Measurements from ENCODE around the gene C10orf105. TPM values are rescaled to one million over a fixed set of nuclear protein-coding genes. Genes with fewer than 3 reads are reported as not detected.

C10orf105 gene
- total RNA-seq, 2 experiments from 2014 or later, result 0.17 to 0.30 TPM

- Mint-ChIP-seq H3K27me3 (no peaks in the 10 kb centered on the region), H3K27ac (peak overlapping the region; percentile 93), H3K36me3 (peaks cover 42% of the 10 kb centered on the region), H3K9me3 (no peaks in the 10 kb centered on the region), H3K4me1 (peaks cover 79% of the 10 kb centered on the region), H3K4me3 (peak overlapping the region; percentile 76)
- no peak for DNase-seq
- POLR2A ChIA-PET, result interaction anchor here (1.1 to 14.9 kb wide), 10 partner anchors 8 to 94 kb away, joined by 3 to 341 read pairs (median 10); partner anchors contain the start of genes PSAP and VSIR
- peak; percentile 55 for ATAC-seq (ENCODE audit: low read depth)
Measured at GRCh38 chr10:71756311-71757191, 37.0 kb upstream of the C10orf105 start.

- Mint-ChIP-seq H3K4me3 (no peak overlapping the region), H3K27me3 (no peaks in the 10 kb centered on the region), H3K9me3 (no peaks in the 10 kb centered on the region), H3K36me3 (peaks cover 41% of the 10 kb centered on the region), H3K27ac (peak overlapping the region; percentile 43), H3K4me1 (peaks cover 78% of the 10 kb centered on the region)
- ATAC-seq (ENCODE audit: low read depth) (no peak), DNase-seq (no peak)
- POLR2A ChIA-PET, result interaction anchor here (1.0 to 14.9 kb wide), 6 partner anchors 9 to 56 kb away, joined by 3 to 341 read pairs (median 14); partner anchors contain the start of gene VSIR
Measured at GRCh38 chr10:71755179-71755879, 35.8 kb upstream of the C10orf105 start.

- DNase-seq, result no peak
- H3K27ac Mint-ChIP-seq, result peak overlapping the region; percentile 91
- H3K9me3 Mint-ChIP-seq, result no peaks in the 10 kb centered on the region
- POLR2A ChIA-PET, result interaction anchor here (1.0 to 14.9 kb wide), 3 partner anchors 15 to 28 kb away, joined by 3 to 341 read pairs (median 25); partner anchors contain the start of gene VSIR
- no peak for ATAC-seq (ENCODE audit: low read depth)
- H3K4me1 Mint-ChIP-seq, result peaks cover 84% of the 10 kb centered on the region
- H3K27me3 Mint-ChIP-seq, result no peaks in the 10 kb centered on the region
- peaks cover 41% of the 10 kb centered on the region for H3K36me3 Mint-ChIP-seq
- no peak overlapping the region for H3K4me3 Mint-ChIP-seq
Measured at GRCh38 chr10:71754562-71754961, 35.0 kb upstream of the C10orf105 start.

- peak overlapping the region; percentile 91 for H3K27ac Mint-ChIP-seq
- peak overlapping the region; percentile 14 for H3K4me3 Mint-ChIP-seq
- H3K36me3 Mint-ChIP-seq, result peaks cover 41% of the 10 kb centered on the region
- POLR2A ChIA-PET, result interaction anchor here (14.9 kb wide), 1 partner anchor 15 kb away, joined by 341 read pairs; the partner anchor contains the start of gene VSIR
- no peaks in the 10 kb centered on the region for H3K27me3 Mint-ChIP-seq
- H3K9me3 Mint-ChIP-seq, result no peaks in the 10 kb centered on the region
- ATAC-seq (ENCODE audit: low read depth) (no peak), DNase-seq (no peak)
- H3K4me1 Mint-ChIP-seq, result peaks cover 87% of the 10 kb centered on the region
Measured at GRCh38 chr10:71753960-71754505, 34.5 kb upstream of the C10orf105 start.

GRCh38 chr10:71753091-71753959 is 33.7 kb upstream of the C10orf105 start:
- DNase-seq, result no peak

GRCh38 chr10:71752391-71753090 is 33.0 kb upstream of the C10orf105 start:
- peak overlapping the region; percentile 62 for H3K4me3 Mint-ChIP-seq
- no peaks in the 10 kb centered on the region for H3K27me3 Mint-ChIP-seq
- H3K4me1 Mint-ChIP-seq, result peaks cover 91% of the 10 kb centered on the region

More at GRCh38 chr10:71753091-71753959, 33.7 kb upstream of the C10orf105 start:
- H3K4me3 Mint-ChIP-seq, result peak overlapping the region; percentile 53
- peaks cover 91% of the 10 kb centered on the region for H3K4me1 Mint-ChIP-seq
- H3K36me3 Mint-ChIP-seq, result peaks cover 38% of the 10 kb centered on the region
- H3K27me3 Mint-ChIP-seq, result no peaks in the 10 kb centered on the region
- H3K27ac Mint-ChIP-seq, result peak overlapping the region; percentile 91
- no peaks in the 10 kb centered on the region for H3K9me3 Mint-ChIP-seq
- POLR2A ChIA-PET, result interaction anchor here (1.1 to 14.9 kb wide), 6 partner anchors 11 to 59 kb away, joined by 3 to 341 read pairs (median 5); partner anchors contain the start of gene VSIR
- ATAC-seq (ENCODE audit: low read depth), result no peak

GRCh38 chr10:71751515-71752224 is 32.1 kb upstream of the C10orf105 start:
- Mint-ChIP-seq H3K9me3 (no peaks in the 10 kb centered on the region), H3K36me3 (peaks cover 35% of the 10 kb centered on the region), H3K27ac (peak overlapping the region; percentile 91), H3K4me3 (peak overlapping the region; percentile 62), H3K4me1 (peaks cover 91% of the 10 kb centered on the region), H3K27me3 (no peaks in the 10 kb centered on the region)
- POLR2A ChIA-PET, result interaction anchor here (0.9 to 14.9 kb wide), 8 partner anchors 9 to 61 kb away, joined by 3 to 341 read pairs (median 4); partner anchors contain the start of gene VSIR
- DNase-seq (no peak), ATAC-seq (ENCODE audit: low read depth) (no peak)

More at GRCh38 chr10:71752391-71753090, 33.0 kb upstream of the C10orf105 start:
- no peaks in the 10 kb centered on the region for H3K9me3 Mint-ChIP-seq
- peak; percentile 19 for ATAC-seq (ENCODE audit: low read depth)
- H3K36me3 Mint-ChIP-seq, result peaks cover 35% of the 10 kb centered on the region
- peak; percentile 62 for DNase-seq
- POLR2A ChIA-PET, result interaction anchor here (1.1 to 14.9 kb wide), 7 partner anchors 10 to 60 kb away, joined by 3 to 341 read pairs (median 4); partner anchors contain the start of gene VSIR
- H3K27ac Mint-ChIP-seq, result peak overlapping the region; percentile 91

GRCh38 chr10:71750986-71751385 is 31.4 kb upstream of the C10orf105 start:
- no peaks in the 10 kb centered on the region for H3K27me3 Mint-ChIP-seq
- H3K36me3 Mint-ChIP-seq, result peaks cover 33% of the 10 kb centered on the region
- no peak for DNase-seq
- no peaks in the 10 kb centered on the region for H3K9me3 Mint-ChIP-seq
- H3K27ac Mint-ChIP-seq, result peak overlapping the region; percentile 97
- POLR2A ChIA-PET, result interaction anchor here (0.9 to 14.9 kb wide), 4 partner anchors 9 to 22 kb away, joined by 3 to 341 read pairs (median 4); partner anchors contain the start of gene VSIR
- no peak for ATAC-seq (ENCODE audit: low read depth)
- peaks cover 91% of the 10 kb centered on the region for H3K4me1 Mint-ChIP-seq
- peak overlapping the region; percentile 79 for H3K4me3 Mint-ChIP-seq

- Mint-ChIP-seq H3K27me3 (no peaks in the 10 kb centered on the region), H3K4me3 (peak overlapping the region; percentile 79), H3K27ac (peak overlapping the region; percentile 97), H3K4me1 (peaks cover 94% of the 10 kb centered on the region), H3K9me3 (no peaks in the 10 kb centered on the region), H3K36me3 (peaks cover 32% of the 10 kb centered on the region)
- ATAC-seq (ENCODE audit: low read depth) (no peak), DNase-seq (peak; percentile 43)
- POLR2A ChIA-PET, result interaction anchor here (1.0 to 14.9 kb wide), 4 partner anchors 15 to 22 kb away, joined by 3 to 341 read pairs (median 63); partner anchors contain the start of gene VSIR
Measured at GRCh38 chr10:71750124-71750841, 30.7 kb upstream of the C10orf105 start.

GRCh38 chr10:71749396-71749795 is 29.8 kb upstream of the C10orf105 start:
- DNase-seq (no peak), ATAC-seq (ENCODE audit: low read depth) (no peak)
- no peaks in the 10 kb centered on the region for H3K9me3 Mint-ChIP-seq
- no peaks in the 10 kb centered on the region for H3K27me3 Mint-ChIP-seq
- peaks cover 30% of the 10 kb centered on the region for H3K36me3 Mint-ChIP-seq
- POLR2A ChIA-PET, result interaction anchor here (0.7 to 14.9 kb wide), 13 partner anchors 9 to 102 kb away, joined by 3 to 341 read pairs (median 5); partner anchors contain the start of genes PSAP and VSIR
- peaks cover 93% of the 10 kb centered on the region for H3K4me1 Mint-ChIP-seq
- H3K27ac Mint-ChIP-seq, result peak overlapping the region; percentile 97
- H3K4me3 Mint-ChIP-seq, result peak overlapping the region; percentile 79
